Activated CD4-positive, alpha-beta T cell treated with anti-CD3 and anti-CD28 coated beads for 4 hours (primary cell): ENCODE measurements around the gene SRRM5.
"Not testable (repeated sequence)": the region's sequence is repeated elsewhere in the genome, so short reads cannot be mapped to it uniquely, and the experiment has no call there.

Experiments used
- DNase-seq, 2 donors: peaks; one replicate each; pipeline ENCODE4 v3.0.0-alpha.2; 2020

SRRM5 gene

GRCh38 chr19:43611788-43612187 is at the start of gene SRRM5:
Gene SRRM5, plus strand, starts transcription at chr19:43612088. Its CDS starts 34 bp downstream, at chr19:43612122.
- no peak for DNase-seq

GRCh38 chr19:43562226-43562697 is 49.6 kb upstream of the SRRM5 start:
- no peak for DNase-seq

- peak; percentile 69 to 75 for DNase-seq
Measured at GRCh38 chr19:43562698-43563241, 49.1 kb upstream of the SRRM5 start.

GRCh38 chr19:43563816-43564457 is 48.0 kb upstream of the SRRM5 start:
- no peak for DNase-seq

GRCh38 chr19:43564800-43565199 is 47.1 kb upstream of the SRRM5 start:
- no peak for DNase-seq

- DNase-seq: no peak
Measured at GRCh38 chr19:43569657-43570056, 42.2 kb upstream of the SRRM5 start.

GRCh38 chr19:43570174-43570791 is 41.6 kb upstream of the SRRM5 start:
- no peak for DNase-seq

GRCh38 chr19:43572171-43572588 is 39.7 kb upstream of the SRRM5 start:
- no peak for DNase-seq

- no peak for DNase-seq
Measured at GRCh38 chr19:43574424-43575155, 37.3 kb upstream of the SRRM5 start.

GRCh38 chr19:43575156-43575950 is 36.5 kb upstream of the SRRM5 start, which contains the start of the genes PINLYP and XRCC1:
Gene PINLYP, plus strand, starts transcription at chr19:43575801. Its CDS starts 1,391 bp downstream, at chr19:43577192.
Gene XRCC1, minus strand, starts transcription at chr19:43575527. Its CDS starts 69 bp downstream, at chr19:43575458.
- peak; percentile 93 for DNase-seq

- DNase-seq: no peak
Measured at GRCh38 chr19:43575955-43576878, 35.7 kb upstream of the SRRM5 start.

GRCh38 chr19:43578787-43579186 is 33.1 kb upstream of the SRRM5 start:
- DNase-seq: no peak

GRCh38 chr19:43581467-43581866 is 30.4 kb upstream of the SRRM5 start:
- DNase-seq: no peak

GRCh38 chr19:43582495-43582894 is 29.4 kb upstream of the SRRM5 start:
- no peak for DNase-seq

- no peak for DNase-seq
Measured at GRCh38 chr19:43584484-43584883, 27.4 kb upstream of the SRRM5 start.

GRCh38 chr19:43586346-43586745 is 25.5 kb upstream of the SRRM5 start:
- DNase-seq: no peak

GRCh38 chr19:43587029-43587428 is 24.9 kb upstream of the SRRM5 start:
- not testable (repeated sequence) for DNase-seq

- DNase-seq: no peak
Measured at GRCh38 chr19:43589277-43589676, 22.6 kb upstream of the SRRM5 start.

GRCh38 chr19:43589678-43590077 is 22.2 kb upstream of the SRRM5 start:
- DNase-seq: no peak

GRCh38 chr19:43591904-43592772 is 19.8 kb upstream of the SRRM5 start:
- no peak for DNase-seq
